AML-193 (cell line): Measurements from ENCODE around the gene FOSB.

ENCODE experiments used
- DNase-seq, 2 experiments: peaks; one replicate each; lab custom pipeline; 2025; lab: John Stamatoyannopoulos, UW

FOSB gene

DNA sequence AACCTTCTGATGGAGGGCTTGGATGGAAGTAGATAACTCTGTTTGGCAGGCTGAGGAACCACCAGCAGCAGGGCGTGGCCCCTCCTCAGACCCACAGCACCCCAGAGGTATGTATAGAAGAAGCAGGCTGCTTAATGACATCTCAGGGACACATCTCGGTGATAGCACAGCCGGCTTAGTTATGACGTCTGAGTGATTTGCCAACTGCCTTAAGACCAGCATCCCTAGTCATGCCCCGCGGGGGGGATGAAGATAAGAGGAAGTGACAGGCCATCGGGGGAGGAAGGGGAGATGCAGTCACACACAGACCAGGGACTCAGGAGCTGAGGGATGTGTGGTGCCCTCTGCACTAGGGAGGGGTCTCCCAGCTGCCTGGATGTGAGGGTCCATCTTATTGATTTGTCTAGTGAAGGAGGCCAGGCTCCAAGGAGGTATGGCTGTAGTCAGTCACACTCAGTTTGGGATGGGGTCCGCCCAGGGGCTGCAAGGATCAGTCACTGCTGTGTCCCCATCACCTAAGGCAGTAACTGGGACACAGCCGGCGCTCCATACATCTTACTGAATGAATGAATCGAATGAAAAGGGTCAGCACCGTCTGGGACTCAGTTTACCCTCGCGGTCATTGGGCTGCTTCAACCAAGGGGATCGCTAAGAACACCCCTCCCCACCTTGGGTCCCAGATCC, 24.9 kb upstream of the FOSB start:
- peak; percentile 90 for DNase-seq

DNA sequence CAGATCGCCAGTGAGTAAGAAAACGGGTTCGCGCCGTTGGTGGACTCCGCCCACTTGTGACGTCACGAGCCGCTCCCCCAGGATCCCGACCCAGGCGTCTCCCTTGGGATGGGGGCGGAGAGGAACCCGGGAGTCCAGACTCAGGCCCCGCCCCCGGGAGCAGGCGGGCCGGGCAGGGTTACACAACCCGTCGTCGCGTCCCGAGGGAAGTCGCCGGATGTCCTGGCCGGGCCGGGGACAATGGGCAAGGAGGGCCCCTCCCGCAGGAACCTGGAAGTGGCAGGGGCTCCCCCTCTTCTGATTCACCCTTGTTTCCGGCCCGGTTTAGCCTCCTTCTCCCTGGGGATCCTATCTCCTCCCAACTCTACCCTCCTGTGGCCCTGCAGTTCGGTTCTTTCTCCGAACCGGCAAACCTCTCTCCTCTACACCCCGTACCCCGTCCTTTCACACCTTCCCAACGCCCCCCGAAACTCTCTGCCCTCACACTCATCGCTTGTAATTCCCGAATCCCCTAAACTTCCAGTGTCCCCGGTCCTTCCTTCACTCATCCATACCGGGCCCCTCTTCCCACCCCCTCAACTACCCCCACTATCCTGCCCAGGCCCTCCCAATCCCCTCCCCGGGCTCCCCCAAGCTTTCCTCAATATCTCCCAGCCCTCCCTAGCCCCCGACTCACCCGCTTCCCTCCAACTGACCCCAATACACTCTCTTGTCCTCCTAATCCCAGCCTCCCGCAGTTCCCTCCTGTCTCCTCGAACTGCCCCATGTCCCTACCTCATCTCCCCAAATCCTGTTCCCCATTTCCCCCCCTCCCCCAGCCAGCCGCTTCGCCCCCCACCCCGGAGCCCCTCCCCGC, 24.1 kb upstream of the FOSB start:
- peak in 1 of 2 experiments; percentile 26 for DNase-seq

DNA sequence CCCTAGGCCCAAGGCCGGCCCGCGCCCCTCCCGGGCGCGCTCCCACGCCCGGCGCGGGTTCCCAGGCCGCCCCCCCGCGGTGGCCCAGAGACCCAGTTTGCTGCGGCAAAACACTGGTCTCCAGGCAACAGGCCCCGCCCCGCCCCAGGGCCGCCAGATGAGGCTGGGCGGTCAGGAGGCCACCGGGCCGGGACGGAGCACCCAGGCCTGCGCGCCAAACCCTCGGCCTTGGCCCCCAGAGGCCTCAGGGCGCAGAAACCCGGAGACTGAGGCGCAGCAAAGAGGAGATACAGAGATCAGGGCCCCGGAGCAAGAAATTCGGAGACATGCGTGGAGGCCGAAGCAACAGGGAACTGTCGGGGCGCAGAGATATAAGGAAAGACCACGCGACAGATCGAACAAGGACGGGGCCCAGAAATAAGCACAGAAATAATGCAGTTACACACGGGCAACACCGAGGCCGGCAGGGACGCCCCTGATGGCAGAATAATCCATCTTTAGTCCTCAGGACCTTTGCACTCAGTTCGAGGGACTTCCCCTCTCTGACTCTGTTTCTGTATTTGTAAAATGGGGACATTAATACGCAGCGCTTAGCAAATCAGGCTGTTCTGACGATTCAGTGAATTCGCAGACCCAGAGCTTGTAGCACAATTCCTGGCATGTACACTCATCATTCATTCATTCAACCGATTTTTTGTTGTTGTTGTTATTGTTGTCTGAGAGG, 23.3 kb upstream of the FOSB start:
- peak in 1 of 2 experiments; percentile 35 for DNase-seq

DNA sequence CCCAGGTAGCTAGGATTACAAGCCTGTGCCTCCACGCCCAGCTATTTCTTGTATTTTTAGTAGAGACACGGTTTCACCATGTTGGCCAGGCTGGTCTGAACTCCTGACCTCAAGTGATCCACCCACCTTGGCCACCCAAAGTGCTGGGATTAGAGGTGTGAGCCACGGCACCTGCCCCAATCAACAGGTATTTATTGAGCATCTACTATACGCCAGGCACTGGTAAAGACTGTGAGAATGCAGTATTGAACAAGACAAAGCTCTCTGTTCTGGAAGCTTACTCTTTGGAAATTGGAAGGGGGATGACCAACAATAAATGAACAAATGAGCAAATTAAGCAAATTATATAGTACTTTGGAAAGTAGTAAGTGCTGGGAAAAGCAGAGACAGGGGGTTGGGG, 22.7 kb upstream of the FOSB start:
- DNase-seq, result no peak

DNA sequence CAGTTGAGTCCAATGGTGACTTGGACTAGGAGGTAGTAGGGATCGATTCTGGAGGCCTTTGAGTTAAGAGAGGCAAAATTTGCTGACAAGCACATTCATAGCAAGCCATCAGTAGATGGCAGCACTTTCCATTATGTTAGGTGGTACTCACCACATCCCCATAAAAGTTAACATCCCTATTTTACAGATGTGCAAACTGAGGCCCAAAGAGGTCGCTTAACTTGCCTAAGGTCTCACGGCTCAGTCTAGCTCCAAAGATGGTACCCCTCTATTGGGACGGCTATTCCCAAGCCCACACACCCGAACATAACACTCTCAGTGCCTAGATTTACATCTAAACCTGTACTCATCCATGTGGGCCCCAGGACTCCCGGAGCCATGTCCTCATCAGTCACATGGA, 21.5 kb upstream of the FOSB start:
- peak in 1 of 2 experiments; percentile 29 for DNase-seq

DNA sequence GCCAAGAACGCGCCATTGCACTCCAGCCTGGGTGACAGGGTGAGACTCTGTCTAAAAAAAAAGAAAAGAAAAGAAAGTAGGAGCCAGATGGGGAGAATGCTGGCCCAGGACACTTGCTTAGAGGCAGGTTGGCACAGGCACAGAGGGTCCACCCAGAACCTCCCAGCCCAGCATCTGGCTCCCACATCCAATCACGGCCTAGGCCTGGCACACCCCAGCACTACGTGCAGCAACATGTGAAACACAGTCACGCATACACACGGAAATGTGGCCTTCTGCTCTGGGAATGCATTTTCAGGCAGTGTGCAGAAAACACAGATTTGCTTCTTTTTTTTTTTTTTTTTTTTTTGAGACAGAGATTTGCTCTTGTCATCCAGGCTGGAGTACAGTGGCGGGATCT, 20.9 kb upstream of the FOSB start:
- no peak for DNase-seq

DNA sequence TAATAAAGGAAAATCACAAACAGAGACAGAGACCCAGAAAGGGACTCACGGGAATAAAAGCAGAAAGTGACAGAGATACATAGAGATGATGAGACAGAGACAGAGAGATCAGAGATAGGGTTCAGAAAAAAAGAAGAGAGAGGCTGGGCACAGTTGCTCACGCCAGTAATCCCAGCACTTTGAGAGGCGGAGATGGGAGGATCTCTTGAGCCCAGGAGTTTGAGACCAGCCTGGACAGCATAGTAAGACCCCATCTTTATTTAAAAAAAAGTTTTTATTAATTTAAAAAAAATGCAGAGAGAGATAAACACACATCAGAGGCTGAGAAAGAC, 19.4 kb upstream of the FOSB start:
- no peak for DNase-seq

DNA sequence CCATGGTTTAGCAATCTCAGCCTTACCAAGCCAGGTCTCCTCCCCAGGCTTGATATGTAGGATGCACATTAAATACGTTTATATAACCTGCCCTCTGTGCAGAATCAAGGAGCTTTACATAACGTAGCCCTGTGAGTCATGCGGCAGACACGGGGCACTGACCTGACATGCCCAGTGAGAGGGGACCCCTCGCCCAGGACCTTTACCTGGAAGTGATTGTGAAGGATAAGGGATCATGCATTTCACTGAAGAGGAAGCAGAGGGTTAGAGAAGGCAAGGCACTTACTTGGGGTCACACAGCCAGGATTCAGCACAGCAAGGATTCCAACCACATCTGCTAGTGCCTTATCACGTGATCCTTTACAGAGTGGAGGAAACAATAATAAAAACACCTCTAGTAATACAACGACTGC, 18.9 kb upstream of the FOSB start:
- DNase-seq, result no peak

DNA sequence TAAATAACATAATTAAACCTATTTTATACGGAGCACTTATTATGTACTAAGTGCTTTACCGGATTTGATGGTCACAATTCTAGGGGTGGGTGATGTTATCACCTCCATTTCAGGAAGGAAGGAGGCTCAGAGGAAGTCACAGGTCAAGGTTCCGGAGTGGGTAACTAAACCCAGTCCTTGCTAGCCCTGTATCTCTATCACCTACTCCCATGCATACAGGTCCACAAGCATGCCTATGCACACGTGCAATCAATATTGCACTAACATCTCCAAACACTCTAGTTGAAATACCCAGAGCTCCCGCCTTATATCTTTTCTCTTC, 17.8 kb upstream of the FOSB start:
- peak in 1 of 2 experiments; percentile 74 for DNase-seq

DNA sequence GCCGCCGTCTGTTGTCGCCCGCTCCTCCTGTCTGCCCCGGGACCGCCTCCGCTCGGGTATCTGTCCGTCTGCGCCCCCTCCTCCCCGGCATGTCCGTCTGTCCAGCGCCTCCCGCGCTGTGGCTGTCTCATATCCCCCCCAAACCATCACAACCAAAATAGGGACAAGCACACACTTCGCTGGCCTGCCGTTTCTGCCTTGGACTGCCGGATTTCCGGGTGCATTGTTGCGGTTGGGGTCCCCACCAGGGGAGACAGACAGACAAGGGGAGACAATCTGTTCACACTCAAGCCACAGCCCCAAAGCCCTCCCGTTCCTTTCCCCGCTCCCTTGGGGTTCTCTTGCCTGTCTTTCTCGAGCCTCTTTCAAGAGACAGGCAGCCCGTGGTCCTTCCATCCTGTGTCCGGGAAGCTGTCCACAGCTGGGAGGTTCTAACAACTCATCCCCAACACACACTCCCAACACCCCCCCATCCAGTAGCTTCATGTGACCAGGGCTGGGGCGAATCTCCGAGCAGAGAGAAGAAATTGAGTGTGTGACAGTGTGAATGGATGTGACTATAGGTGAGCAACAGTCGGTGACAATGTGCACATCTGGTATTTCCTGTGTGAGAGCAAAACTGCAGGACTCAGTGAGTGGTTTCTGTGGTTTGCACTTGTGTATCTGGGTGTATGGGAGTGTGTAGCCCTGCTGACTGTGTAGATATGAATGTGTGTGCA, 16.5 kb upstream of the FOSB start:
- DNase-seq, result peak; percentile 22 to 41

DNA sequence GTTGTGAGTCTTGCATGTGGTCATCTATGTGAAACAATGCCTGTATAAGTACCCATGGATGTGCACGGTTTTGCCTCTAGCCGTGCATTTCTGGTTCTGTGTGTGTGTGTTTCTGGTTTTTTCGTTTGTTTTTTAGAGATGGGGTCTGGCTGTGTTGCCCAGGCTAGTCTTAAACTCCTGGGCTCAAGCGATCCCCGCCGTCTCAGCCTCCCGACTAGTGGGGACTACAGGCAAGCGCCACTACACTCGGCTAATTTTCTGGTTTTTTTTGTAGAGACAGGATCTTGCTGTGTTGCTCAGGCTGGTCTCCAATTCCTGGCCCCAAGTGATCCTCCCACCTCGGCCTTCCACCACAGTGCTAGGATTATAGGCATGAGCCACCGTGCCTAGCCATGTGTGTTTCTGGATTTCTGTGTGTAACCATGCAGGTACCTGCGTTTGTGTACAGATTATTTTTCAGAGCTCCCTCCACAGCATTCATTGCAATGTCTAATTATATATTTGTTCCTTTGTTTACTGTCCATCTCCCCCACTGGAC, 15.9 kb upstream of the FOSB start:
- DNase-seq, result no peak

DNA sequence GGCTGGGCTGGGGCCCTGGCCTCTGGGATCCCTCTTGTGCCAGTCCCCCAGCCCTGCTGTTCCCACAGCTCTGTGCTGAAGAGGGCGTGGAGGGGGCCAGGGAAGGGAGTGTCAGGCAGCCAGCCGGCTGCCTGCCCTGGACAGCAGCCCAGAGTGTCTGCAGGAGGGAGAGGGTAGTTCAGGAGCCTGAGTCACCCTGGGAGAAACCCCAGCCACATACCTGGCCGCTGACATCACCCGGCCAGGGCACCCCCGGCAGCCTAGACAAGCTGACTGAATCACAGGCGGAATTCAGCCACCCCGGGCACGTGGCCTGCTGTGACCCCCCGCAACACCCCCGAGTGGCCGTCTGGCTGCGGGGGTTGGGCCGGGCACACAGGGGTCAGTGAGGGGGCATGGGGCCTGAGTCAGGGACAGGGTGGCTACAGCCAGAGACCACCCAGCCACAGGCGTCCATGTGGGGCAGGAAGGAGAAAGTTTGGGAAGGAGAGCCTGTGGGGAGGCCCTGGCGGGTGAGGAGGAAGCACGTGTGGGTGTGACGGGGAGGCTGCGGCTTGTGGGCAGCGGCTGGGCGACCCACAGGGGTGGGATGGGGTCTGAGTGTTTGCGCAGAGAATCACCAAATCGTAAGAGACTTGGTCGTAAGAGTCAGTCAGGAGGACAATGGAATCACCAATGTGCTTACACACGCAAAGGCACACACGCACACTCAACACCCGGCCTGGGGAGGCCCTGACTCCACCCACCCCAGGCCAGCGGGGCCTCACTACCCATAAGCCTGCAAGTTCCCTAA, 11.9 kb upstream of the FOSB start:
- DNase-seq, result peak; percentile 76 to 80

DNA sequence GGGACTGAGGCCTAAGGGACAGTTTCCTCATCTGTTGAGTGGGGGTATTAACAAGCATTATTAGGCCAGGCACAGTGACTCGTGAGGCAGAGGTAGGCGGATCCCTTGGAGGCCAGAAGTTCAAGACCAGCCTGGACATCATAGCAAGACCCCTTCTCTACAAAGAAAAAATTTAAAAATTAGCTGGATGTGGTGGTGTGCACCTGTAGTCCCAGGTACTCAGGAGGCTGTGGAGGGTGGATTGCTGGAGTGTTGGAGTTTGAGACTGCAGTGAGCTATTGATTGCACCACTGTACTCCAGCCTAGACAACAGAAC, 11.3 kb upstream of the FOSB start:
- no peak for DNase-seq

DNA sequence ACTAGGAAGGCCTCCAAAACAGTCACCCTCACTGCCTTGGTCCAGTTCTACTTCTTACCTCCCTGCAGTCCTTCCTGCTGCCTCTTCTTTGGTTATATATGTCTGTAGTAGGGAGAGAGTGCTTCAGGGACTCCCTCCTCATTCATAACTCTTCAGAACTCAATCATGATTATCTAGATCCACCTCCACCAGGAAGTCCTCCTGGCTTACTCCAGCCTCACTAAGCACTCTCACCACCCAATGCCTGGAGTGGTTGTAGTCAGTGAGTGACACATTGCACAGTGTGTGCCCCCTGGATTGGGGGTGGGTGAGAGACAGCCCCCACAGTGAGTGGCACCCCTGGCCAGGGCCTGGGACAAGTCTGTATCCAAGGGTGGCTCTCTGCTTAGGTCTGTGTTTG, 10.0 kb upstream of the FOSB start:
- no peak for DNase-seq

DNA sequence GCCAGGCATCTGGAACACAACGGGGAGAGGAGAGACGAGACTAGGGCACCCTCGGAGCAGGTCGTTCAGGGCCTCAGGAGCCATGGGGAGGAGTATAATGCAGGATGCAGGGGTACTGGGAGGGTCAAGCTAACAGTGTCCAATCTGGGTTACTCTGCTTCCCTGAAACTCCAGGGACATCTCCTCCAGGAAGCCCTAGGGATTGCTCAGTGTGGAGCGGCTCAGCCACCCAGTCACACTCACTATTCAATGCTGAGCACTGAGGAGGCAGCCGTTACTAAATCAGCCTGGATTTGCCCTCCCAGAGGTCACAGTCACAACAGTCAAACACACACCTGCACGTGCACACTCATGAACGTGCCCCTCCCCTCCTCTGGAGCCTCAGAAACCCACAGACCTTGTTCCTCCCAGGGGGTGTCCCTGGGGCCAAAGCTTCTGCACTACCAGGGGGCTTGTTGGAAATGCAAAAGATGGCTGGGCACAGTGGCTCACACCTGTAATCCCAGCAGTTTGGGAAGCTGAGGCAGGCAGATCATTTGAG, 6.9 kb upstream of the FOSB start:
- DNase-seq, result no peak

DNA sequence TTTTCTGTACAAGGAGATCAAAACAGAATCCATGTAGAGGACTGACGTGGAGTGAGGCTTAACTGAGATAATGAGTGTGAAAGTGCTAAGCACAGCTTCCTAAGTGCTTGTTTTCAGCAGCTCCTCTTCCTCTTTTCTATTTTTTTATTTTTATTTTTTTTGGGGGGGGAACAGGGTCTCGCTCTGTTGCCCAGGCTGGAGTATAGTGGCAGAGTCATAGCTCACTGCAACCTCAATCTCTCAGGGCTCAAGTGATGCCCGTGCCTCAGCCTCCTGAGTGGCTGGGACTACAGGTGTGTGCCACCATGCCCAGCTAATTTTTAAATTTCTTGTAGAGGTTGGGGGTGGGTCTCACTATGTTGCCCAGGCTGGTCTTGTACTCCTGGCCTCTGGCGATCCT, 5.6 kb upstream of the FOSB start:
- no peak for DNase-seq

DNA sequence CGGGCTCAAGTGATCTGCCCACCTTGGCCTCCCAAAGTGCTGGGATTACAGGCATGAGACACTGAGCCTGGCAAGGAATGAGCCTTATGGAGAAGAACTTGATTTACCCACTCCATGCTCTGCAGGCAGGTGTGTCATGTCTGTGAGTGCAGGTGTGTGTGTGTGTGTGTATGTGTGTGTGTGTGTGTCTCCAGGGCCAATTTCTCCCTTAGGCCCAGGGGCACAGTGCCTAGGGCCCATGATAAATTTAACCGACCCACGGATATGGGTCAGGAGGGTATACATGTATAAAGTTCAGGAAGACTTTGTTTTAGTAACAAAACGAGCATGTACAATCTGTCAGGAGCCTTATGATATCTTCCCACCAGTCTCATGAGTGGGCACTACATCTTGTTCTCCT, 4.6 kb upstream of the FOSB start:
- DNase-seq, result no peak

DNA sequence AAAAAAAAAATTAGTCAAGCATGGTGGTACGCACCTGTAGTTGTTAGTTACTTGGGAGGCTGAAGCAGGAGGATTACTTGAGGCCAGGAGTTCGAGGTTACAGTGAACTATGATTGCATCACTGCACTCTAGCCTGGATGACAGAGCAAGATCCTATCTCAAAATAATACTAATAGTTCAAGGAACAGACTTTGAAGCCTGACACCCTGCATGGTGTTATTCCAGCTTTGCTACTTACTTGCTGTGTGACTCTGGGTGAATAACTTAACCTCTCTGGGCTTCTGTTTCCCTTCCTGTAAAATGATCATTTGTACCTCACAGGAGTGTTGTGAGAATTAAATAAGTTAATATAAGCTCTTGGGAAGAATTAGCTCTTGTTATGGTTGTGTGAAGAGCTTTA, 3.5 kb upstream of the FOSB start:
- DNase-seq, result no peak

DNA sequence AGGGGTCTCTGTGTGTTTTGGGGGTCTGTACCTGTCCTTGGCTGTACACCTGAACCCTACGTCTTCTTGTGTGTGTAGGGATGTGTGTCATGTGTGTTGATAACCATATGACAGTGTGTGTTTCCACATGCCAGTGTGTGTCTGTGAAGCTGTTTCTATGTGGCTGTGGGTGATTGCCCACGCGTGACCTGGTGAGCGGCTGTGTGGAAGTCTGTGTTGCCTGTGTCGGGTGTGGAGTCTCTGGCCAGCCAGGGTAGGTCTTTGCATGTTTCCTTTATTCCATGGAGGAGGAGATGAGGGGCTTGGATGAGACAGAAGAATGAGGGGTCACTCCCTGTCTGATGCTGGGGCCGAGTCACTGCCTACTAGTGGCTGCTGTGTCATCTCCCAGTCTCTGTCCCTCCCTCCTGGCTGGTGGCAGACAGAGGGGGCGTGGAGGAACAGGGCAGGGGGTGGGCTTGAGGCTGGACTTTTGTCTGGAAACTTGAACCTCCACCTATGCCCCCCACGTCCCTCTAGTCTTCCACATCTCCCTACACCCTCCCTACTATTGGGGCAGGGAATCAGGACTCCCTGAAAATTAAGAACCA, 2.8 kb upstream of the FOSB start:
- no peak for DNase-seq

DNA sequence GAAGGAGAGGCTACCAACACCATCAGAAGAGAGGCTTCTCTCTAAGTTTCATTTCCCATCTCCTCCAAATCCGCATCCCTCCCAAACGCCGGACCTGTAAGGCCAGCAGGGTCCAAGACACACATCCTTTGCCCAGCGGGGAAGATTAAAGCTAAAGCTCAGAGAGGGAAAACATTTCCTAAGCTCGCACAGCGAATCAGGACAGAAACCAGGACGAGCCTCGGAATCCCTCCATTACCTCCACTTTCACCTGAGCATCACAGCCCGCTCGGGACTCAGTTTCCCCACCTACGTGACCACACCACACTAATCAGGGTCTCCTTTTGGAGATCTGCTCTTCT, 711 bp upstream of the FOSB start:
- DNase-seq, result no peak

DNA sequence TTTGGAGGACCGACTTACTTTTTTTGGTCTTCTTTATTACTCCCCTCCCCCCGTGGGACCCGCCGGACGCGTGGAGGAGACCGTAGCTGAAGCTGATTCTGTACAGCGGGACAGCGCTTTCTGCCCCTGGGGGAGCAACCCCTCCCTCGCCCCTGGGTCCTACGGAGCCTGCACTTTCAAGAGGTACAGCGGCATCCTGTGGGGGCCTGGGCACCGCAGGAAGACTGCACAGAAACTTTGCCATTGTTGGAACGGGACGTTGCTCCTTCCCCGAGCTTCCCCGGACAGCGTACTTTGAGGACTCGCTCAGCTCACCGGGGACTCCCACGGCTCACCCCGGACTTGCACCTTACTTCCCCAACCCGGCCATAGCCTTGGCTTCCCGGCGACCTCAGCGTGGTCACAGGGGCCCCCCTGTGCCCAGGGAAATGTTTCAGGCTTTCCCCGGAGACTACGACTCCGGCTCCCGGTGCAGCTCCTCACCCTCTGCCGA, 409 bp downstream of the FOSB start:
- no peak for DNase-seq
